SH-SY5Y (cell line): ENCODE data around the gene ZBTB7C.

Source experiments
- GATA2 ChIP-seq: IDR thresholded peaks from 2 replicates; pipeline ENCODE4 v1.6.1; 2011; ENCODE audit warnings: mild to moderate bottlenecking, low read depth, low read length
- GATA3 ChIP-seq: IDR thresholded peaks from 2 replicates; pipeline ENCODE4 v1.6.1; 2011; ENCODE audit warnings: low read depth, mild to moderate bottlenecking, low read length, moderate library complexity

The ZBTB7C gene

DNA sequence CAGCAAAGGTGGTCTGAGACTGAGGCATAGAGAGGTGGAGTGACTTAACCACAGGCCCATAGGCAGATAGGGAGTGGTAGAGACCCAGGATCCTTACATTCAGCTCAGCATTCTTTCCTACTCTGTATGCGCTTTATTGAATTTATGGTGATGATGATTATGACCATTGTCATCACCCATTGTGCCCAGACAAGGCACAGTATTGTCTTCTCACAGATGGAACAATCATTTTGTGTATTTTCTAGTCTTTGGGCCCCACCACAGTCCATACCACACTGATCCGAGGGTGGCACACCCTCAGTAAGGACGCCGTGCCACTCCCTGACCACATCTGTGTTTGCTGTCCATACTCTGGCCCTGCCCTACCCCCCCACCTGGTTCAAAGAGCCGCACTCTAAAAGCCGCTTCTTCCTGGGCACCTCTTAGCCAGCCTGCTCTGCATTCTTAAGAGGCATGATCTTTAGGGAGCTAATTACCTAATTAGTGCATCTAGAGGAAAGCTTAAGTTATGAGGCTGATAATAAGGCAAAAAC, 299.2 kb downstream of the ZBTB7C start:
- TF ChIP-seq GATA2 (no peak), GATA3 (no peak)

DNA sequence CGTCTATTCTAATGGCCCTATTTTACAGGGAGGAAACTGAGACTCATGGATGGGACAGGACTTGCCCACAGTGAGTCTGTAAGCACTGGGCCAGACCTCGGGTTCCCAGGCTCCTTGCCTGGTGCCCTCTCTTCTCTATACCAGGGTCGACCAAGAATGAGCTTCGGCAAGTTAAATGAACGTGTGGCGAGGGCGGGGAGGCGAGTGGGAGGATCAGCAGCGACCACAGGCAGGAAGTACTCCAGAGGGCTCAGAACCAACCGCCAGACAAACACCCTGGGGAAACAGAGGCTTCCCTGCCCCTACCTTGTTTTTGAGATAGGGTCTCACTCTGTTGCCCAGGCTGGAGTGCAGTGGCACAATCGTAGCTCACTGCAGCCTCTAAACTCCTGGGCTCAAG, 301.0 kb downstream of the ZBTB7C start:
- TF ChIP-seq GATA3: no peak
- TF ChIP-seq GATA2: no peak

DNA sequence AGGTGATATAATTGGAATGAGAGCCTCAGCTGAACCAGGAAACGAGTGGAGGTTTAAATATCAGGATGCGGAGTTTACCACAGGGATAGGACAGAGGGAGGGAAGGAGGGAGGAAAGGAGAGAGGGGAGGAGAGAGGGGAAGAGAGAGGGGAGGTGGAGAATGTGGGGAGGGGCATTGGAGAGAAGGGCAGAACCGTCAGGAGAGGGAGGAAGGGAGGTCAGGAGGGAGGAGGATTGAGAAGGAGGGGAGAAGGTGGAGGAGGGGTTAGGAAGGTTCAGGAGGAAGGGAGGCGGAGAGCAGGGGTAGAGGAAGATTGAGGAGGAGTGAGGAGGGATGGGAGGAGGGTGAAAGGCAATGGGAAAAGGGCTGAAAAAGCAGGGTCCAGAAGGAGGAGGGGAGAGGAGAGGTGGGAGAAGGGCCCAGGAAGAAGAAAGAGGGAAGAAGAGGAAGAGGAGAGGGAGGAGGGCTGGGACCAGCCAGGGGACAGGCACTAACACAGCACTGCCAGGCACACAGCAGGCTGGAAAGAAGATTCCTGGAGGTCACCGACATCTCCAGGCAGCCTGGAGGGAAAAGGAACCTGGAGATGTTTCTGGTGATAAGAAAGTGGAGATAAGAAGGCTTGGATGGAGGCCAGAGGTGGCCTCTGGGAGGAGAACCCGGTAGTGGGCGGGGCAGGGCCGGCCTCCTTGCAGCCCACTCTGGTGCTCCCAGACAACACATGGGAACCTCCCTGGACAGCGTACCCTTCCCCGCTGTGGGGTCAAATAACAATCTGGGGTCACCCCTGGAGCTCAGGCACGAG, 302.0 kb downstream of the ZBTB7C start:
- peak; percentile 38; the same call in 1 of the 2 replicates for TF ChIP-seq GATA3
- peak; percentile 85 for TF ChIP-seq GATA2

DNA sequence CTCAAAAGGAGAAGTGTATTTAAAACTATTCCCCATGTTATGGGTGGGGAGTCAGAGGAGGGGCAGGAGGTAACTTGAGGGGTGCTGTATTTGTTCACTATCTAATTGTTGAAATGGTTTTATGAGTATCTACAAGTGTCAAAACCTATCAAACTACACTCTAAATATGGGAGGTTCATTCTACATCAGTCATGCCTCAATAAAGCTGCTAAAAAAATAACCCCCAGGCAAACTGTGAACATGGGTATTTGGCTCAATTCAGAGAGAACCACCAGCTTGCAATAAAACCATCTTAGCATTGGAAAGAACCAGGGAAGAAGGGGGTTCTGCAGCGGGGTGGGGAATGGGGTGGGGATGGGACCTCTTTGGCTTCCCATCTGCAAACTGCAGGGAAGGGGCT, 302.7 kb downstream of the ZBTB7C start:
- TF ChIP-seq GATA3 (no peak), GATA2 (no peak)

DNA sequence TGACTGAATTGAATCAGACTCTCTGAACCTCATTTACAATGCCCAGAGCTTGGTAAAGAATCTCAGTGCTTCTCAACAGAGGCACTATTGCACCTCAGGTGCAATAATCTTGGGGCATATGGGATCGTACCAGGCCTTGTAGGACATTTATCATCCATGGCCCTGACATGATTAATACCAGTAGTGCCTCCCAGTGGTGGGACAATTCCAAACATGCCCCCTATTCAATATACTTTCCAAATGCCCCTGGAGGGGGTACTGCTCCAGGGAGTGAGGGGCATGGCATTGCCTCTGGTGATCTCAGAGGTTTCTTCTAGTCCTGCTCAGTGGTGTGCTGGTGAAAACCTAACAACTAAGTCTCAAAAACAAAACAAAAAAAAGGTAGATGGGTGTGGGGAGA, 303.9 kb downstream of the ZBTB7C start:
- TF ChIP-seq GATA3 (no peak), GATA2 (no peak)

DNA sequence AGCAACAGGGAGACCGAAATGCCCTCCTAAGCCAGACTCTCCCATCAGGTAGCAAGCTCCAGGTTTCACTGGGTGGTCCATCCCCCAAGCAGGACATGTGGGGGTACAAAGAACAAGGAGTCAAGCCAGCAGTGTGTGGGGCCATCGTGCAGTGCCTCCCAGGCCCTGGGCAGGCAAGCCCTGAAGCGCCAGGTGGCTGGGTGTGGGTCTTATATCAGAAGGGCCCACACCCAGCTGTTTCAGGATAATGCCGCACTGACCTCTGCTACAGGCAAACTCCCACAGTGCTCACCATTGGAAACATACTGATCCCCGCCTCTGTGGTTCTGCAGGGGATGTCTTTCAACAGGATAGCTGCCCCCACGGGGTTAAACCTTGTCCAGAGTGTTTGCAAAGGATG, 304.5 kb downstream of the ZBTB7C start:
- no peak for TF ChIP-seq GATA2
- TF ChIP-seq GATA3: no peak

DNA sequence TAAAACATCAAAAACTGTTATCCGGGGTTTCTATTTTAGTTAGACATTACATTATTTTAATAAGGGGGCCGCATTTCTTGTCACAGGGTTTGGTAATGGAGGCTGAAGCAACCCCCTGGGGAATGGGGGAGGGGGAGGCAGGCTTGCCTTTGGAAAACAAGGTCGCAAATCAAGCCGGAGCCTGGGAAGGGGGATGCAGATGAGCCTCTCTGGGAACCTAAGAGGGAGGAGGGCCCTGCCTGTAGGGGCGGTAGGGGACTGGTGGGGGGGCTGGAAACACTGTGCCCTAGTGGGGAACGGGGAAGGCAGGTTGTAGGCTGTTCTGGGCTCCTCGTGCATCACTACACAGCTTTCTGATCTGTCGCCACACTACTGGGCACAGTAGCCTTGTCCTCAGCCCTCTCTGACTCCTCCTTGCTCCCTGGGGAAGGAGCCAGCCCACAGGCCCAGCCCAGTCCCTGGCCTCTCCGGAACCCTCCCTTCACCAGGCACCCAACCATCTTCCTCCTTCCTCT, 308.5 kb downstream of the ZBTB7C start:
- TF ChIP-seq GATA2 (no peak), GATA3 (no peak)

DNA sequence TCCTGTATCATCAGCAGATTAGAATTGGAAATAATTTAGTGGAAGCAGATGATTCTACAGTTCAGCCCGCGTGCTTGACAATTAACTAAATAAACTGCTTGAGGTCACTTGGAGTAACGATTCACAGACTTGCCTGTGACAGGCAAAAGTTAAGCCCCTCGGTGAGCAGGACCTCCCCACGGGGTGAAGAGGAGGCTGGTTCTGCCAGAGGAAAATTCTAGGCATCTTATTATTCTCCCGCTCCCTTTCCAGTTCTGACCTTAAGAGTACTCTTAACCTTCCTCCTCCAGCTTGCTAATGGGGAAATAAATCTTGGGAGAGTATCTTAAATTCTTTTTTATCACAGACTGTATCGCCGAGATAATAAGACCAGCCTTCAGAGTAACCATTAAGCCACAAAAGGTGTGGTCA, 309.0 kb downstream of the ZBTB7C start:
- TF ChIP-seq GATA3 (no peak), GATA2 (no peak)

DNA sequence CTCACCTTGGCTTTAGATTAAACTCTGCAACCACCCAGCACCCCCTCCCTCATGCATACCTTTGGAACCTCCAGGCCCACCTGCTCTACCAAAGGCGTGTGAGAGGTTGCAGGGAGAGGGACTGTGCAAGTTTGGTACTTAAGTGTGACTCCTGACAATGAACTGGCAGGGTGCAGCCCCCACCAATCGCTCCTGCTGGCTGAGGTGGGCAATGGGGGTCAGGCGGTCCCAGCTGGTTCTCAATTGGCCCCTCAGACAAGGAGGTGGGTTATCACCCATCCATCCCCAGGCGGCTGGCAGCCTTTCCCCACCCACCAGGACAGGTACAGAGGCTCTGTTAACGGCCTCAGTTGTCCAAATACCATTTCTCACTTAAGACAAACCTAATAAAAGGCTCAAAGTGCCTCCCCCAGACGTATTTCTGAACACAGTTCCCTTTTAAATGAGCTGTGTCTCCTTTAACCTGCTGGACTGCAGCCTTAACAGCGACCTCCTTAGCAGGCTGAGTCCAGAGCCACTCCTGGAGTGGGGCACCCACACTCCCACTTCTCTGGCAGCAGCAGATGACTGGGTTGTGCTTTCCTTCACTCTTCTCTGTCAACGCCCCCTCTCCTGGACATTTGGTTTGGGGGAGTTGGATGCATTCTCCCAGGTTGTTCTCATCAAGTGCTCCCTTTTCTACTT, 309.6 kb downstream of the ZBTB7C start:
- no peak for TF ChIP-seq GATA2
- no peak for TF ChIP-seq GATA3

DNA sequence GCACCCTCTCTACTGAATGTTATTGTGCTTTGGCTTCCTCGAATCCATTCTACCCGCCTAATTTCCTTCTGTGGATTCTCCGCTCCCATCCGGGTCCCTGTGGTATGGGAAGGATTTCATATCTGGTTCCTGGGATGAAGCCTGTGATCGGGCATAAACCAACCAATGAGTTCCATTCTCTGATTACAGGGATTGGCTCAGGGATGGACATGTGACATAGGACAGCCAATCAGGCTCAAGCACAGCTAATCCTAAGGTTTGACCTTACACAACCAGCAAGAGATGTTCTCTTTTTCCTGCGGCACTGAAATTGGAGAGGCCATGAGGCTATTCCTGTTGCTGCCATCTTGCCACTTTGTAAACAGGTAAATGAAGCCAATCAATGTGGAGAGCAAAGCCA, 310.6 kb downstream of the ZBTB7C start:
- TF ChIP-seq GATA2 (no peak), GATA3 (no peak)

DNA sequence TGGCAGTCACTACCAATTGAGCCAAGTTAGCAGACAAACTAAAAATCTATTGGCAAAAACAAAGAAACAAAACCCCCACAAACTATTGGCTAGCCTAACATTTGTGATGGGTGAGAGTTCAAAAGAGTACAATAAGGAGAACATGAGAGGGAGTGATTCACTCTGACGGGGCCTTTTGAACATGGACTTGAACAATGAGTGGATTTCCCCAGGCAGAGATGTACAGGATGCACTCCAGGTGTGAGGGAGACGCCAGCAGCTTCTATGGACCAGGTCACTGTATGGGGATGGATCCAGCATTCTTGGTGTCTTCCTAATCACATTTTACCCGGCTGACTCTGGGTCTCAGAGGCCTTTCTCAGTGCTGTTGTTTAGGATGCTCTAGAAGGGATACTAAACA, 311.2 kb downstream of the ZBTB7C start:
- no peak for TF ChIP-seq GATA2
- no peak for TF ChIP-seq GATA3

DNA sequence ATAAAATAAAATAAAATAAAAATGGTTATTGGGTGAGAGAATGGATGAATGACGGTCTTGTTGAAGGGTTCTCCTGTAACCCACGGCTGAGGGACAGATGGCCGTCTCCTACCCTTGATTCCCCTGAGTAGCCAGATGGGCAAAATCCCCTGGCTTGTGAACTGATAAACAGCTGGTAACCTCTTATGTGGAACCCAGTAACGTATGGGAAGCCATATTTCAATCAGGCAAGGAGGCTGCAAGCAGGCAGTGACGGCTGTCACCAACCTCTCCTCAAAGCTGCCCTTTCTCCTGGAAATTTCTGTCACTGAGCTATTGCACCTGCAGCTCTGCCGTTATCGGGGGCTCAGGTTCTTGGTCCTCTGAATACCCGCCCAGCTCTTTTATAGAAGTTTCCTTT, 313.5 kb downstream of the ZBTB7C start:
- TF ChIP-seq GATA3 (no peak), GATA2 (no peak)

DNA sequence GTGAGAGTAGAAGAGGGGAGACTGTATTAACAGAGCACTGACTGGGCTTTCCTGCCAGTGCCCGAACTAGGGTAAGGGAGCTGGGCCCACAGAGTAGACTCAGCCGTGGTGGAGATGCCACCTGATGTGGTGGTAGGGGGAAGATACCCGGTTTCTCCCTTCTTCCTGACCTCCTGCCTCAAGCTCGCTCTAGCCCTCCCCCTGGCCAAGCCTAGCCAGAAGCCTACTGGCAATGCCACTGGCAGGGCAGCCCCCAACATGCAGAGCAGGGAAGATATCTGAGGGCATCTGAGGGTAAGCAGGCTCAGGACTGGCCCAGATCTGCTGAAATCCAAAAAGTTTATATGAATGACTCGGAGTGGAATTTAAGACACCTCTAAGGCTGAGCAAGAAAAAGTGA, 316.1 kb downstream of the ZBTB7C start:
- TF ChIP-seq GATA3: no peak
- TF ChIP-seq GATA2: no peak

DNA sequence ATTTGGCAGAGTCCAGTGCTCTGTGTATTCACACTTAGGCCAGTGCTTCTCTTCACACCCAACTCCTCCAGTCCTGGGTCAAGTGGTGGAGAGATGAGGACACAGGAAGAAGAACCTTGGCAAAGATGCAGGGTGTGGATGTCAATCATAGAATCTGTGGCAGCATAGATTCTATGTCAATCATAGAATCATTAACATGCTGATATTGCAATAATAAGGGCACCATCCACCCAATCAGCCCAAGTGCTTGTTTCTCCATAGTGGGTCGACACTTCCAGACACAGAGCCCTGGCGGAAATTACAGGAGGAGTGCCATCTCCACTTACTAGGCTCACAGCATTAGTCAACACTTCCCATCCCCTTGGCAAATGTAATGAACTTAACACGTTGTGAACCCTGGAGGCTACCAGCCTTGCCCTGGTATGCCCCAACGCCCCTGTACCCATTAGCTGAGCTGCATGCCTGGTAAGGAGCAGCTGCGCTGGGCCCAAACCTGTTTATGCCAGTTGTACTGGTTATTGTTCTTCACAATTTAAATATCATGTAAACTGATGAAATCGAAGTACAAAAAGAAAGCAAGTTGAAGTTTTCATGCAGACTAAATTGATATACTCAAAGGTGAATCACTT, 317.2 kb downstream of the ZBTB7C start:
- TF ChIP-seq GATA2: no peak
- TF ChIP-seq GATA3: no peak
